Measurements from ENCODE around the gene COPS6. TPM values are rescaled to one million over a fixed set of nuclear protein-coding genes. Genes with fewer than 3 reads are reported as not detected.

COPS6 gene
- total RNA-seq, 1 experiment from 2014 or later = 182 TPM

DNA sequence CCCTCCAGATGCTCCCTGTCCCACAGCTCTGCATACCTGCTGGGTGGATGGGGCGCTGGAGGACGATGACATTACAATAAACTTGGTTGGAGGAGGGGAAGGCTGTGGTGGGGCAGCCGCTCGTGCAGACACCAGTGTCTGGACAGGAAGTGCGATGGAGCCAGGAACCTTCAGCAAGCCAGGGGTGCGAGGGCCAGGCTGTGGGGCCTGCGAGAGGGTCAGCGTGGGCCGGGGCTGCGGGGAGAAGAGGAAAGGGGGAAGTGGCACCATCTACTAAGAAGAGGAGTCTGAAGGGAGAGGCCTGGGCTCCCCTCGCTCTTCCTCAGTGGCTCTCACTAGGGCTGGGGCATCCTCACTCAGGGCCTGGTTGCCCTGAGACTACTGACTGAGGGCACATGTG is 19.1 kb downstream of the COPS6 start:
- no peak overlapping the region for H3K4me3 ChIP-seq (ENCODE audit: low read depth in 2 of 2, low read length in 2 of 2)
- BruUV-seq (replicated peaks) = no TSS peak
- CTCF ChIA-PET = no interaction called here
- H3K36me3 ChIP-seq (ENCODE audit: control insufficient read depth, insufficient read depth, low read length) = no peaks in the 10 kb centered on the region
- no peaks in the 10 kb centered on the region for H3K9me3 ChIP-seq (ENCODE audit: control insufficient read depth, insufficient read depth, low read depth, low read length)
- no peaks in the 10 kb centered on the region for H3K27me3 ChIP-seq (ENCODE audit: control insufficient read depth, insufficient read depth, low read length)
- intact Hi-C loops (cut with micrococcal nuclease; ENCODE audit: unreplicated experiment) (no loop called here), in situ Hi-C loops (cut with HindIII; ENCODE audit: low pct_unique_long_range_greater_than_20kb, low sequenced_read_pairs) (no loop called here)
- POLR2A ChIA-PET = no interaction called here
- TF ChIP-seq SIN3A (IDR thresholded peaks at IDR 0.05; ENCODE audit: borderline replicate concordance, insufficient read depth, low read depth, low read length) = no peak
- TF ChIP-seq, protein P1, sequence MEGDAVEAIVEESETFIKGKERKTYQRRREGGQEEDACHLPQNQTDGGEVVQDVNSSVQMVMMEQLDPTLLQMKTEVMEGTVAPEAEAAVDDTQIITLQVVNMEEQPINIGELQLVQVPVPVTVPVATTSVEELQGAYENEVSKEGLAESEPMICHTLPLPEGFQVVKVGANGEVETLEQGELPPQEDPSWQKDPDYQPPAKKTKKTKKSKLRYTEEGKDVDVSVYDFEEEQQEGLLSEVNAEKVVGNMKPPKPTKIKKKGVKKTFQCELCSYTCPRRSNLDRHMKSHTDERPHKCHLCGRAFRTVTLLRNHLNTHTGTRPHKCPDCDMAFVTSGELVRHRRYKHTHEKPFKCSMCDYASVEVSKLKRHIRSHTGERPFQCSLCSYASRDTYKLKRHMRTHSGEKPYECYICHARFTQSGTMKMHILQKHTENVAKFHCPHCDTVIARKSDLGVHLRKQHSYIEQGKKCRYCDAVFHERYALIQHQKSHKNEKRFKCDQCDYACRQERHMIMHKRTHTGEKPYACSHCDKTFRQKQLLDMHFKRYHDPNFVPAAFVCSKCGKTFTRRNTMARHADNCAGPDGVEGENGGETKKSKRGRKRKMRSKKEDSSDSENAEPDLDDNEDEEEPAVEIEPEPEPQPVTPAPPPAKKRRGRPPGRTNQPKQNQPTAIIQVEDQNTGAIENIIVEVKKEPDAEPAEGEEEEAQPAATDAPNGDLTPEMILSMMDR (IDR thresholded peaks at IDR 0.05) = no peak
- no peak for TF ChIP-seq TCF7L2 (IDR thresholded peaks at IDR 0.05; ENCODE audit: low read depth, low read length)
- no peak for TF ChIP-seq POLR2AphosphoS5 (IDR thresholded peaks at IDR 0.05; ENCODE audit: low read depth, low read length)
- TF ChIP-seq, protein P2, sequence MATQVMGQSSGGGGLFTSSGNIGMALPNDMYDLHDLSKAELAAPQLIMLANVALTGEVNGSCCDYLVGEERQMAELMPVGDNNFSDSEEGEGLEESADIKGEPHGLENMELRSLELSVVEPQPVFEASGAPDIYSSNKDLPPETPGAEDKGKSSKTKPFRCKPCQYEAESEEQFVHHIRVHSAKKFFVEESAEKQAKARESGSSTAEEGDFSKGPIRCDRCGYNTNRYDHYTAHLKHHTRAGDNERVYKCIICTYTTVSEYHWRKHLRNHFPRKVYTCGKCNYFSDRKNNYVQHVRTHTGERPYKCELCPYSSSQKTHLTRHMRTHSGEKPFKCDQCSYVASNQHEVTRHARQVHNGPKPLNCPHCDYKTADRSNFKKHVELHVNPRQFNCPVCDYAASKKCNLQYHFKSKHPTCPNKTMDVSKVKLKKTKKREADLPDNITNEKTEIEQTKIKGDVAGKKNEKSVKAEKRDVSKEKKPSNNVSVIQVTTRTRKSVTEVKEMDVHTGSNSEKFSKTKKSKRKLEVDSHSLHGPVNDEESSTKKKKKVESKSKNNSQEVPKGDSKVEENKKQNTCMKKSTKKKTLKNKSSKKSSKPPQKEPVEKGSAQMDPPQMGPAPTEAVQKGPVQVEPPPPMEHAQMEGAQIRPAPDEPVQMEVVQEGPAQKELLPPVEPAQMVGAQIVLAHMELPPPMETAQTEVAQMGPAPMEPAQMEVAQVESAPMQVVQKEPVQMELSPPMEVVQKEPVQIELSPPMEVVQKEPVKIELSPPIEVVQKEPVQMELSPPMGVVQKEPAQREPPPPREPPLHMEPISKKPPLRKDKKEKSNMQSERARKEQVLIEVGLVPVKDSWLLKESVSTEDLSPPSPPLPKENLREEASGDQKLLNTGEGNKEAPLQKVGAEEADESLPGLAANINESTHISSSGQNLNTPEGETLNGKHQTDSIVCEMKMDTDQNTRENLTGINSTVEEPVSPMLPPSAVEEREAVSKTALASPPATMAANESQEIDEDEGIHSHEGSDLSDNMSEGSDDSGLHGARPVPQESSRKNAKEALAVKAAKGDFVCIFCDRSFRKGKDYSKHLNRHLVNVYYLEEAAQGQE (IDR thresholded peaks at IDR 0.05; ENCODE audit: insufficient read depth in 1 of 2, low read depth in 2 of 2, low read length in 1 of 2) = no peak
- no peaks in the 10 kb centered on the region for H3K4me1 ChIP-seq (ENCODE audit: control insufficient read depth, insufficient read depth, low read length)
- ATAC-seq (no peak), DNase-seq (ENCODE audit: low read depth, low spot score) (no peak)
- H3K27ac ChIP-seq (ENCODE audit: low read length) = no peak overlapping the region

DNA sequence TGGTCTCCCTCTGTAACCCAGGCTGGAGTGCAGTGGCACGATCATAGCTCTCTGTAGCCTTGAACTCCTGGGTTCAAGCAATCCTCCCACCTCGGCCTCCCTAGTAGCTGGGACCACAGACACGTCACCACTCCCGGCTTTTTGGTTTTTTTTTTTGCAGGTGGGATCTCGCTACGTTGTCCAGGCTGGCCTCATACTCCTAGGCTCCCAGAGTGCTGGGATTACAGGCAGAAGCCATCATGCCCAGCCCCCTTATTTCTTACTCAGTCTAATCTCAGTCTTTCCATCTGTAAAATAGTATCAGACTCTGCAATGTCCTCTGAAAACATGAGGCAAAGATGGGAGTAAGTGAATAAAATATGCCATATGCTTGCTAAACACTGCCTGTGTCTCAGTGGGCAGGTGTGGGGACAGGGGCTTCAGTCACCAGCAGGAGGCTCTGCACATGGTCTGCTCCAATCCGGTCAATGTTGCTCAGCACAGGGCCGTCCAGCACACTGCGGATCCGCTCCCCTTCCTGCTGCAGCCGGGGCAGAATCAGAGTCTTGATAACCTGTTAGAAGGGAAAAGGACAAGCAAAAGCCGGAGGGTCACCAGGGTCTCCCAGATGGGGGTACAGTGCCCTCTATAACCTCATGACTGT is 20.9 kb downstream of the COPS6 start:
- no TSS peak for BruUV-seq (replicated peaks)
- DNase-seq (ENCODE audit: low read depth, low spot score) (no peak), ATAC-seq (peak; percentile 59)
- H3K27ac ChIP-seq (ENCODE audit: low read length) = no peak overlapping the region
- no peaks in the 10 kb centered on the region for H3K4me1 ChIP-seq (ENCODE audit: control insufficient read depth, insufficient read depth, low read length)
- ChIA-PET CTCF (no interaction called here), POLR2A (no interaction called here)
- in situ Hi-C loops (cut with HindIII; ENCODE audit: low pct_unique_long_range_greater_than_20kb, low sequenced_read_pairs) = no loop called here
- H3K9me3 ChIP-seq (ENCODE audit: control insufficient read depth, insufficient read depth, low read depth, low read length) = no peaks in the 10 kb centered on the region
- H3K4me3 ChIP-seq (ENCODE audit: low read depth in 2 of 2, low read length in 2 of 2) = no peak overlapping the region
- no peaks in the 10 kb centered on the region; the same call in 1 of the 2 replicates for H3K36me3 ChIP-seq (ENCODE audit: control insufficient read depth, insufficient read depth, low read length)
- no peaks in the 10 kb centered on the region for H3K27me3 ChIP-seq (ENCODE audit: control insufficient read depth, insufficient read depth, low read length)
- TF ChIP-seq TCF7L2 (IDR thresholded peaks at IDR 0.05; ENCODE audit: low read depth, low read length) (no peak), POLR2AphosphoS5 (IDR thresholded peaks at IDR 0.05; ENCODE audit: low read depth, low read length) (no peak), SIN3A (IDR thresholded peaks at IDR 0.05; ENCODE audit: borderline replicate concordance, insufficient read depth, low read depth, low read length) (no peak)
- TF ChIP-seq, protein P1 (IDR thresholded peaks at IDR 0.05) = no peak
- TF ChIP-seq, protein P2 (IDR thresholded peaks at IDR 0.05; ENCODE audit: insufficient read depth in 1 of 2, low read depth in 2 of 2, low read length in 1 of 2) = no peak
- intact Hi-C loops (cut with micrococcal nuclease; ENCODE audit: unreplicated experiment) = no loop called here
